Prostate gland (tissue), 2 donors: Measurements from ENCODE around the gene VPS72.

ENCODE experiments used
- CTCF ChIP-seq, 4 experiments: fragments of 200-600 bp in 2 of 4; fragments of 450-650 bp in 2 of 4; sonication (generic) in 2 of 4; IDR thresholded peaks; 1 replicate in 3 of 4; 2 replicates in 1 of 4; pipeline ENCODE4 v1.5.1; 2016 to 2019; ENCODE audit warnings: antibody characterized with exemption in 4 of 4, mild to moderate bottlenecking in 2 of 4, moderate library complexity in 2 of 4
- POLR2A ChIP-seq: fragments of 450-650 bp; IDR thresholded peaks from one replicate; pipeline ENCODE4 v1.6.1; 2016; ENCODE audit warnings: antibody characterized with exemption, mild to moderate bottlenecking

- TF ChIP-seq POLR2A (no peak), CTCF (IDR thresholded peaks at IDR 0.05) (peak in 2 of 4 experiments; percentile 10 to 30)
Observed at GRCh38 chr1:151175863-151176262, 14.1 kb downstream of the VPS72 start, which contains the start of gene TMOD4.
